ENCODE measurements around the gene HOXD10. TPM values are rescaled to one million over a fixed set of nuclear protein-coding genes. Genes with fewer than 3 reads are reported as not detected.

HOXD10 gene
- total RNA-seq, 1 donor, result not detected

DNA sequence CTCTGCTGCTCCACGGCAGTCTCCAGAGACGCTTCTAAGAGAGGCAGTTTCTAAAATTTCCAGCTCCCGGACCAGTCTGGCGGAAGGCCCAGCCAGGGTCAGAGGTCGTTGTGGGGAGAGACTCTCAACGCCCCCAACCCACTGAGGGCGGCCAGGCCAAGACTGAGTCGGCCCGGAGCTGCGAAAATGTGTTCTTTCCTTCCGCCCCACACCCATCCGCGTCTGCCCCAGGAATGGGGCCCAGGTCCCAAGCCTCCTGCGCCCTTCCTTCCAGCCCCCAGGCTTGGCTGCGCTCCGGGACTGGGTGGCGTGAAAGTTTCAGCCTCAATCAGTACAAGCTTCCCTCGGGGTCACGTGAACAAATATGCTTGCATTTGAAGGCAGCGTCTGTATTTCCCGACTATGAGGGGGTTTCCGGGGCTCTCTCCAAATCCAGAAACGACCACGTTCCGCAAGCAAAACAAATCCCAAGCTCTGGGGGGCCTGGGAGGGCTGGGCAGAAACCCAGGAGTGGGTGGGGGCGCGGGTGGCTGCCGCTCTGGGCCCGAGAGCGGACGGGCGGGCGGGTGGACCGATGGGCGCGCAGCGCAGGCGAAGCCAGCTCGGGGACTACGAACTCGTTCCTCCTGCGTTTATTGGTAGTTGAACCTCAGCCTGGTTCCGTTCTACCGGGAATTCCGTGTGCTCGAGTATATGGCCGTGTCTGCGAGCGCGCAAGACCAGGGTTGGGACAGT lies 43.8 kb downstream of the HOXD10 start:
- H3K9me3 ChIP-seq (ENCODE audit: low read depth, low read length), result no peaks in the 10 kb centered on the region
- H3K4me3 ChIP-seq (ENCODE audit: insufficient read depth, low read length), result peak overlapping the region; percentile 63
- no peaks in the 10 kb centered on the region for H3K79me2 ChIP-seq (ENCODE audit: insufficient read depth, low read length)
- TF ChIP-seq, protein P1, sequence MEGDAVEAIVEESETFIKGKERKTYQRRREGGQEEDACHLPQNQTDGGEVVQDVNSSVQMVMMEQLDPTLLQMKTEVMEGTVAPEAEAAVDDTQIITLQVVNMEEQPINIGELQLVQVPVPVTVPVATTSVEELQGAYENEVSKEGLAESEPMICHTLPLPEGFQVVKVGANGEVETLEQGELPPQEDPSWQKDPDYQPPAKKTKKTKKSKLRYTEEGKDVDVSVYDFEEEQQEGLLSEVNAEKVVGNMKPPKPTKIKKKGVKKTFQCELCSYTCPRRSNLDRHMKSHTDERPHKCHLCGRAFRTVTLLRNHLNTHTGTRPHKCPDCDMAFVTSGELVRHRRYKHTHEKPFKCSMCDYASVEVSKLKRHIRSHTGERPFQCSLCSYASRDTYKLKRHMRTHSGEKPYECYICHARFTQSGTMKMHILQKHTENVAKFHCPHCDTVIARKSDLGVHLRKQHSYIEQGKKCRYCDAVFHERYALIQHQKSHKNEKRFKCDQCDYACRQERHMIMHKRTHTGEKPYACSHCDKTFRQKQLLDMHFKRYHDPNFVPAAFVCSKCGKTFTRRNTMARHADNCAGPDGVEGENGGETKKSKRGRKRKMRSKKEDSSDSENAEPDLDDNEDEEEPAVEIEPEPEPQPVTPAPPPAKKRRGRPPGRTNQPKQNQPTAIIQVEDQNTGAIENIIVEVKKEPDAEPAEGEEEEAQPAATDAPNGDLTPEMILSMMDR (IDR thresholded peaks at IDR 0.05; ENCODE audit: extremely low read depth, low read depth, low read length), result no peak
- peak overlapping the region; percentile 56 for H2AFZ ChIP-seq (ENCODE audit: low read length)
- H3K4me2 ChIP-seq (ENCODE audit: insufficient read depth, low read length), result peak overlapping the region; percentile 86
- DNase-seq (ENCODE audit: insufficient read length, low spot score, missing footprints), result peak; percentile 88
- H3K27ac ChIP-seq (ENCODE audit: low read depth, low read length), result no peak overlapping the region
- no peaks in the 10 kb centered on the region for H3K36me3 ChIP-seq (ENCODE audit: insufficient read depth, low read length)
- H3K27me3 ChIP-seq (ENCODE audit: insufficient read depth, low read length), result peaks cover 64% of the 10 kb centered on the region
- H3K4me1 ChIP-seq (ENCODE audit: insufficient read depth, low read length), result peaks cover 15% of the 10 kb centered on the region
- H4K20me1 ChIP-seq (ENCODE audit: insufficient read depth, low read length), result no peaks in the 10 kb centered on the region

DNA sequence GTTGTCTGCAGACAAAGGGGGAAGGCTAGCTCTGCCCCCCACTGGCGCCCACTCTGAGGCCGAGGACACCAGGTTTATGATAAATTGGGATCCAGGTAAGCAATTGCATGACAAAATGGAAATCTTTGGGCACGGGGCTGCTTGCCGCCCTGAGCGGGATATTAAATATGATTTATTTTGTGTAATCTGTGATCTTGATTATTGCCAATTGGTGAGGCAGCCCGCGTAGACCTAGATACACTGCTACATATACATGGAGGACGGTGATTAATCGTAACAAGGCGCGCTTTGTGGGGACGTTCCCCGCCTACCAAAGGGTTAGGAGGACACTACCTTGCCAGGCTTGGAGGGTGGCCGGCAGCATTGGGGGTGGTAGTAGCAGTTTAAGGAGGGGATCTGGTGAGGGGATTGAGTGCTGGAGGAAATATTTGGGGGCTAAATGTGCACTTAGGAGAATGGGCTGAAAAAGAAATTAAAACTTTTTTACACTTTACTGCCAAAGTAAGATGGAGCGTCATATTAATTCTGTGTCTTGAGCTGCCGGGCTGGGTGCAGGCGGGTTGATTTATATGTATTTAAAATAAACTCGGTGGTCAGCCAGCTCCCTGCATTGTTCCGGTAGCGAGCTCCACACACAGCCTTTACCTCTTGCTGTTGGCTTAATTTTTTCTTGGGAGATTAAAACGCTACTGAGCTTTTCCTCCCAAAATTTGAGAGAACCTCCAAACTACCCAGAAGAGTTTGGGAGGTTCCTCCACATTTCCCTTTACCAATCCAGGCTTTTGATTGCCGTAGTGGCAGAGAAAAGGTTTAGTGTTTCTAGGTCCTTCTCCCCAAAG lies 44.6 kb downstream of the HOXD10 start:
- Histone ChIP-seq H3K9me3 (ENCODE audit: low read depth, low read length) (no peaks in the 10 kb centered on the region), H3K36me3 (ENCODE audit: insufficient read depth, low read length) (no peaks in the 10 kb centered on the region), H3K27me3 (ENCODE audit: insufficient read depth, low read length) (peaks cover 72% of the 10 kb centered on the region), H3K4me3 (ENCODE audit: insufficient read depth, low read length) (peak overlapping the region; percentile 63), H4K20me1 (ENCODE audit: insufficient read depth, low read length) (no peaks in the 10 kb centered on the region), H3K27ac (ENCODE audit: low read depth, low read length) (no peak overlapping the region), H3K79me2 (ENCODE audit: insufficient read depth, low read length) (no peaks in the 10 kb centered on the region), H3K4me2 (ENCODE audit: insufficient read depth, low read length) (peak overlapping the region; percentile 86), H3K4me1 (ENCODE audit: insufficient read depth, low read length) (peaks cover 15% of the 10 kb centered on the region), H2AFZ (ENCODE audit: low read length) (no peak overlapping the region)
- DNase-seq (ENCODE audit: insufficient read length, low spot score, missing footprints), result peak; percentile 87
- TF ChIP-seq, protein P1 (IDR thresholded peaks at IDR 0.05; ENCODE audit: extremely low read depth, low read depth, low read length), result no peak

DNA sequence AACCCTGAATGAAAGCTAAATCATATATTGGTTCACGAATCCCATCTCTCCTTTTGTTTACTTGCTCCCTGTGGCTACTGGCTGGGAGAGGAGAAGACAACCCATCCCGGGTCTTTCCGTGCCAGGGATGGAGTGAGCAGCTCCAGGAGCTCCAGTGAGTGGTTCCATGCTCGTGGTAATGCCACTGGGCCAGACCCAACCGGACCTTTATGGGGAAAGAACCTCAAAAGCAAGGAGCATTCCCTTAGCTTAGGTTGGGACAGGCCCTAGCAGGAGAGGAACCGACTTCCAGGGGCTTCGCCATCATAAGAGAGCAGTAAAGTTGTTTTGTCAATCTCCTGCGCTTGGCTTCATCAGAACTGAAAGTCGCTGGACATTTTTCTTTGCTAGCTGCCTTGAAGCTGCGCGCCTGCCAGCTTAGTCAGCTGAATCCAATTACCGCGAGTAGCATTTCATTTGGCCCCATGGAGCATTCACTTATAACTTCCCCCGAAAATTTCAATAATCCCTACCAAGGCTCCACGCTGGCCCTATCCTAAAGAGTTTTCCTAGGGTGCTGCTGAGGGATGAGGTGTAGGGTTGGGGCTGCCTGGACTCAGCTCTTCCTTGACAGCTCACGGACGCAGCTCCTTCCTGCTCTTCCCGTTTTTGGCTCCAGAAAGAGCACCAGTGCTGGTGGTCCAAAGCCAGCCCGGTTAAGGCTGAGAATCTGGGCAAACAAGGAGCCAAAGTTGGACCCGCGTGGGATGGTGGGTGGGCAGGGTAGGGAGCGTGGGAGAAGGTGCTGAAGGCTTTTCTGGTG lies 45.4 kb downstream of the HOXD10 start:
- peak overlapping the region; percentile 54 for H3K4me3 ChIP-seq (ENCODE audit: insufficient read depth, low read length)
- no peak overlapping the region for H2AFZ ChIP-seq (ENCODE audit: low read length)
- H3K4me1 ChIP-seq (ENCODE audit: insufficient read depth, low read length), result peaks cover 15% of the 10 kb centered on the region
- DNase-seq (ENCODE audit: insufficient read length, low spot score, missing footprints), result peak; percentile 97
- peaks cover 80% of the 10 kb centered on the region for H3K27me3 ChIP-seq (ENCODE audit: insufficient read depth, low read length)
- TF ChIP-seq, protein P1 (IDR thresholded peaks at IDR 0.05; ENCODE audit: extremely low read depth, low read depth, low read length), result no peak
- no peaks in the 10 kb centered on the region for H4K20me1 ChIP-seq (ENCODE audit: insufficient read depth, low read length)
- no peak overlapping the region for H3K27ac ChIP-seq (ENCODE audit: low read depth, low read length)
- peak overlapping the region; percentile 78 for H3K4me2 ChIP-seq (ENCODE audit: insufficient read depth, low read length)
- no peaks in the 10 kb centered on the region for H3K36me3 ChIP-seq (ENCODE audit: insufficient read depth, low read length)
- no peaks in the 10 kb centered on the region for H3K9me3 ChIP-seq (ENCODE audit: low read depth, low read length)
- no peaks in the 10 kb centered on the region for H3K79me2 ChIP-seq (ENCODE audit: insufficient read depth, low read length)

Data from osteoblast (primary cell).